22Rv1 (cell line): ENCODE results near the gene PPP1R14B.
A peak's percentile ranks its signal among the peaks of the same experiment; 100 is the strongest.

Experiments
- H3K27ac ChIP-seq: fragments of 450-650 bp; 2 replicates; pipeline ENCODE4 v1.5.1; 2017
- ZFX ChIP-seq: fragments of 450-650 bp; IDR thresholded peaks from 2 replicates; pipeline ENCODE4 v1.6.1; 2017; ENCODE audit warnings: antibody characterized with exemption, borderline replicate concordance
- TF ChIP-seq, protein P1 (sequence below): fragments of 450-650 bp; IDR thresholded peaks from 2 replicates; pipeline ENCODE4 v1.5.1; 2017; ENCODE audit warnings: mild to moderate bottlenecking

Gene PPP1R14B

DNA sequence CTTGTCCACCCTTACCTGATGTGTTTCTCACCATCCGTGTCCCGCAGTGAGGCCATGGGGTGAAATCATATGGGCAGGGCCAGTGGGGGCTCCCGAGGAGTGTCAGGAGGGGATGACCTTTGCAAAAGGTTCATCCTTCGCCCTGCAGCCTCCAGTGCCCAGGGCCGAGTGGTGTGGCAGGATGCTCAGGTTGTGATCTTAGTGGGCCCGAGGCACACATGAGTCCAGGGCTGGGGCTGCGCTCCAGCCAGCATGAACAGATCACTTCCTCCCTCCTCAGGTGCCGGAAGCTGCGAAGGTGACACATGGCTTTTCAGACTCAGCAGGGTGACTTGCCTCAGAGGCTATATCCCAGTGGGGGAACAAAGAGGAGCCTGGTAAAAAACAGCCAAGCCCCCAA is 8.7 kb downstream of the PPP1R14B start:
- H3K27ac ChIP-seq = 0 out of 2 replicates have a peak overlapping the region, but pooled peaks have one; percentile 30
- TF ChIP-seq, protein P1, sequence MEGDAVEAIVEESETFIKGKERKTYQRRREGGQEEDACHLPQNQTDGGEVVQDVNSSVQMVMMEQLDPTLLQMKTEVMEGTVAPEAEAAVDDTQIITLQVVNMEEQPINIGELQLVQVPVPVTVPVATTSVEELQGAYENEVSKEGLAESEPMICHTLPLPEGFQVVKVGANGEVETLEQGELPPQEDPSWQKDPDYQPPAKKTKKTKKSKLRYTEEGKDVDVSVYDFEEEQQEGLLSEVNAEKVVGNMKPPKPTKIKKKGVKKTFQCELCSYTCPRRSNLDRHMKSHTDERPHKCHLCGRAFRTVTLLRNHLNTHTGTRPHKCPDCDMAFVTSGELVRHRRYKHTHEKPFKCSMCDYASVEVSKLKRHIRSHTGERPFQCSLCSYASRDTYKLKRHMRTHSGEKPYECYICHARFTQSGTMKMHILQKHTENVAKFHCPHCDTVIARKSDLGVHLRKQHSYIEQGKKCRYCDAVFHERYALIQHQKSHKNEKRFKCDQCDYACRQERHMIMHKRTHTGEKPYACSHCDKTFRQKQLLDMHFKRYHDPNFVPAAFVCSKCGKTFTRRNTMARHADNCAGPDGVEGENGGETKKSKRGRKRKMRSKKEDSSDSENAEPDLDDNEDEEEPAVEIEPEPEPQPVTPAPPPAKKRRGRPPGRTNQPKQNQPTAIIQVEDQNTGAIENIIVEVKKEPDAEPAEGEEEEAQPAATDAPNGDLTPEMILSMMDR = no peak
- TF ChIP-seq ZFX = no peak

DNA sequence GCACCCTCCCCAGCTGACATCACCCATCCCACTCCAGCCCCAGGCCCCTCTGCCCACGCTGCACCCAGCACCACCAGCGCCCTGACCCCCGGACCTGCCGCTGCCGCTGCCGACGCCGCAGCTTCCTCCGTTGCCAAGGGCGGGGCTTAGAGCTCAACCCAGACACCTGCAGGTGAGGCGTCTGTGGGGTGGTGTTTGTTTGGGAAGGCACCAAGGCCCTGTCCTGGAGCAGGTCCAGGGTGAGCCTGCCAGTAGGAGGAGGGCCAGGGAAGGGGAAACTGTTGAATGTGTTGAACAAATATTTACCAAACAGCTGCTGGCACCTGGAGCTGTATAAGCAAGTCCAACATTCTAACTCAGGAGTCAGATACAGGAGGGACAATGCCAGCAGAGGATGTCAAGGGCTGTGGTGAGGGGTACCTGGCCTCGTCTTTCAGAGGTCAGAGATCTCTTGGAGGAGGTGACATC is 9.2 kb downstream of the PPP1R14B start:
- TF ChIP-seq, protein P1 = no peak
- TF ChIP-seq ZFX = no peak
- 0 out of 2 replicates have a peak overlapping the region, but pooled peaks have one; percentile 30 for H3K27ac ChIP-seq

DNA sequence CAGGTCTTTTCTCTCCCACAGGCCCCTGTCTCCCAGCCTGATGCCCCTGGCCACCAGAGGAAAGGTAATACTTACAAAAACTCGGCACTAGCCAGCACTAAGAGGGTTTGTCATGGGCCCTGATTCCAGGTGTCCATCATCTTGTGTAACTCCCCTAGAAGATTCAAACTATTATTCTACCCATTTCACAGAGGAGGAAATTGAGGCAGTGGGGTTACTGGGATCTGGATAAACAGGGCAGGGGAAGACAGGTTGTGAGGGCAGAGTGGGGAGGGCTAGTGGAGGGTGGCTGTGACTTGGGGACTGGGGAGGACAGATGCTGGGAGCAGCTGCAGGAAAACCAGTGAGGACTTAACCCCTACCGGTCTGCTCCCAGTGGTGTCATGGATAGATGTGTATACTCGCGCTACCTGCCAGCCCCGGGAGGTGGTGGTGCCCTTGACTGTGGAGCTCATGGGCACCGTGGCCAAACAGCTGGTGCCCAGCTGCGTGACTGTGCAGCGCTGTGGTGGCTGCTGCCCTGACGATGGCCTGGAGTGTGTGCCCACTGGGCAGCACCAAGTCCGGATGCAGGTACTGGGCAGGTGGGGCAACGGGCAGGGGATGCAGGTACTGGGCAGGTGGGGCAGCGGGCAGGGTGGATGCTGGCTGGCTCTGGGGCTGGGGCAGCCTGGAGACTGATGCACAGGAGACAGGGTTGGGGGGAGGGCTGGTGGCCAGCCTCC is 11.1 kb downstream of the PPP1R14B start:
- peak overlapping the region; percentile 53 for H3K27ac ChIP-seq
- TF ChIP-seq, protein P1 = no peak
- no peak for TF ChIP-seq ZFX

DNA sequence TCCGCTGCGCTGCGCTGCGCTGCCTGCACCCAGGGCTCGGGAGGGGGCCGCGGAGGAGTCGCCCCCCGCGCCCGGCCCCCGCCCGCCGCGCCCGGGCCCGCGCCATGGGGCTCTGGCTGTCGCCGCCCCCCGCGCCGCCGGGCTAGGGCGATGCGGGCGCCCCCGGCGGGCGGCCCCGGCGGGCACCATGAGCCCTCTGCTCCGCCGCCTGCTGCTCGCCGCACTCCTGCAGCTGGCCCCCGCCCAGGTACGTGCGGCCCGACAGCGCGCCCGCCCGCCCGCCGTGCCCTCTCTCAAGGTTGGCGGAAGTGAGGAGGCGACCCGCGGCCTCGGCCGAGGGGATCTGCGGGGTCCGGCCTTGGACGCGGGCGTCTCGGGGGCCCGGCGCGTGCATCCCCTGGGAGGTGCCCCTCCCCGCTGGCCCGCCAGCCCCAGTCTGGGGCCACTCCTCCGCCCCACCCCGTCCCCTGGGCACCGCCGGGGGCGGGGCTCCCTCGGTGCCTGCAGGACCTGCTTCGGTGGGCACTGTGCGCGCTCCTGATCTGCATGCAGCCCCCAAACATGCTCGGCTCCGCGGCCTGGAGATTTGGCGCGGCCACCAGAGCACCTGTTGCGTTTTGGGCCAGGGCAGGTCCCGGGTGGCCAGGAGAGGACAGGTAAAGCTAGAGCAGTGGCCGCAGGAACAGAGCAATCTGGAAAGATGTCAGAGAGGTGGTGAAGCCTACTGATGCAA is 11.9 kb downstream of the PPP1R14B start:
- H3K27ac ChIP-seq = peak overlapping the region; percentile 53
- TF ChIP-seq, protein P1 = peak; percentile 27
- no peak for TF ChIP-seq ZFX

DNA sequence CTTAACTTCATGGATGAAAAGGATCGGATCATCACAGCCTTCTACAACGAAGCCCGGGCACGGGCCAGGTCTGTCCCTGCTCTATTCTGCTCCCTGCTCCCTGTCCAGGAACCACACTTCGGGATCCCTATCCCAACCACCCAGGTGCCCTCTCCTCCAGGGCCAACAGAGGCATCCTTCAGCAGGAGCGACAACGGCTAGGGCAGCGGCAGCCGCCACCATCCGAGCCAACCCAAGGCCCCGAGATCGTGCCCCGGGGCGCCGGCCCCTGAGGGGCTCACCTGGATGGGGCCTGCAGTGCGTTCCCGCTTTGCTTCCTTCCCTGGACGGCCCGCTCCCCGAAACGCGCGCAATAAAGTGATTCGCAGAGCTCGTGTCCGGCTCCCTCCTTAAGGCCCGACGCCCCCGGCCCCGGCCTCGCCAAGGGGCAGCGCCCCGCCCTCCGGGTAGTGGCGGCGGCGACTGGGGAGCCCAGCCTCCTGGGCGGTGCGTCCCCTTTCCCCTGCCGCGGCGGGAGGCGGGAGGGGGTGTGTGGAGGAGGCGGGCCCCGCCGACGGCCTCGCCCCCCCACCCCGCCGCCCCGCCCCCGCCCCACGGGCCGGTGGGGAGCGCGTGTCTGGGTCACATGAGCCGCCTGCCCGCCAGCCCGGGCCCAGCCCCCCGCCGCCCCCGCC is 12.7 kb downstream of the PPP1R14B start, which contains the start of gene VEGFB:
VEGFB (plus strand) TSS at position 672 of the 674 bp plus-strand sequence. CDS start 250 bp downstream, outside the sequence.
- peak within 1 kb of the TSS; percentile 53 for H3K27ac ChIP-seq
- TF ChIP-seq, protein P1 = no peak
- no peak for TF ChIP-seq ZFX

DNA sequence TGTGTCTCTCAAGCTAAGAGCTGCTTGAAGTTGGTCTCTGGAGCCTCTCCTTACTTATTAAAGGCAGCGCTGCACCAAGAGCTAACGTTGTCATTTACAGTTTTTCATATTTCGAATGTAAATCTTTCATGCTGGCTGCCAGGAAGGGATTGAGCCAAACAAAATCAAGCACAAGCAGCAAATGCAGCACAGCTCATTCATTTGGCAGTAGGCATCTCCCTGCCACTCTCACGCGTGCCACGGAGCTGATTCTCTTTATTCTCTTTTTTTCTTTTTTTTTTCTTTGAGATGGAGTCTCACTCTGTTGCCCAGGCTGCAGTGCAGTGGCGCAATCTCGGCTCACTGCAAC is 13.8 kb downstream of the PPP1R14B start:
- TF ChIP-seq ZFX = no peak
- H3K27ac ChIP-seq = no peak overlapping the region

DNA sequence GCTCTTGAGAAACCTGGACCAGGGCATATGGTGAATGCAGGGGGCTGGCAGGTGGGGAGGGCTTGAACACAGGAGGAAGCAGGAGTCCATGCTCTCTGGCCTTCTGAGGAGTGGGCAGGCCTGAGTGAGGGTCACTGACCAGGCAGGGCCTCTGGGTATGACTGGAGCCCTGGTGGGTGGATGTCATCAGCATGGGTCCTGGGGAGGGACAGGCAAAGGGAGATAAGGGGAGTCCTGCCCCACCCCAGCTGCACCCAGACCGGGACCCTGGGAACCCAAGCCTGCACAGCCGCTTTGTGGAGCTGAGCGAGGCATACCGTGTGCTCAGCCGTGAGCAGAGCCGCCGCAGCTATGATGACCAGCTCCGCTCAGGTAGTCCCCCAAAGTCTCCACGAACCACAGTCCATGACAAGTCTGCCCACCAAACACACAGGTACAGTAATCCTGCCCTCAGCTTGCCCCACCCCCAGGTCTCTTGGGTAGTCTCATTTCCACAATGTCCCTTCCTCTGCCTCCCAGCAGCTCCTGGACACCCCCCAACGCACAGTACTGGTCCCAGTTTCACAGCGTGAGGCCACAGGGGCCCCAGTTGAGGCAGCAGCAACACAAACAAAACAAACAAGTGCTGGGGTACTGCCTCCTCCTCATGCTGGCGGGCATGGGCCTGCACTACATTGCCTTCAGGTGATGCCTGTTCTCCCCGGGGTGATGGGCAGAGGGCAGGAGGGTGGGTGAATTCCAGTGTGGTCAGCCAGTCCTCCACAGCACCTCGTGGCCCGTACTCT is 14.4 kb downstream of the PPP1R14B start:
- TF ChIP-seq ZFX = no peak
- TF ChIP-seq, protein P1 = no peak

More for the DNA sequence above, 14.4 kb downstream of the PPP1R14B start:
- no peak overlapping the region for H3K27ac ChIP-seq
